Measurements from ENCODE around the gene ZC3H7B. TPM values are rescaled to one million over a fixed set of nuclear protein-coding genes. Genes with fewer than 3 reads are reported as not detected.

ZC3H7B gene
- total and polyA plus RNA-seq, 12 donors = 31.2 to 133 (median 77.6) TPM

DNA sequence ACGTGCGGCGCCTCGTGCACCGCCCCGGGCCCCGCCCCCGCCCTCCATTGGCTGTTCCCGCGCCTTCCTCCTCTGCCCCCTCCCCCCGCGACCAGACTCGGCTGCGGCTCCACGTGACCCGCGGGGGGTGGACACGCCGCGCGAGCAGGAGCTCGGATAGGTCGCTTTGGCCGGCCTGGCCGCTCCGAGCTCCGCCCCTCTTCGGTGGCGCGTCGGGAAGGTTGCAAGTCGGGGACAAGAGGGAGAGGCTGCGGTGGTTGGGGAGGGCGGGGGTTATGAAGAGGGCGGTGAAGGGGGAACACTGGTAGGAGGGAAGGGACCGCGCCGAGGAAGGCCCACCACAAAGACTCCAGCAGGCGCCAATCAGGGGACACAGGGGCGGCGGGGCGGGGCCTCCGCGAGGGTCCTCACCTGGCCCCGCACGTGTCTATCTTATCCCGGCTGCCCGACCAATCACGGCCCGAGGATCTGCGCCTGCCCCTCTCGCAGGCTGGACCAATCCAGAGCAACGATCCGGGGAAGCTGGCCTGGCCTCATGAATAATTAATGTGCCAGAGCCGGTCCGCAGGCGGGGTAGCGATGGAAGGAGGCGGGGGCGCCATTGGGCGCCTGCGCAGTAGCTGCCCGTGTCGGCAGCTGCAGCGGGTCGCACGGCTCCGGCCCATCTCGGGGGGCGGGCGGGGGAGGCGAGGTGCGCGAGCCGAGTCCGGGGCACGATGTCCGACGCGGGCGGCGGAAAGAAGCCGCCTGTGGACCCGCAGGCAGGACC, 80.2 kb downstream of the ZC3H7B start, which contains the start of gene TEF:
TEF (plus strand) TSS at position 614 of the 769 bp plus-strand sequence; CDS start at position 717, 103 bp downstream.
- peak within 1 kb of the TSS; percentile 69 to 99 (median 97) for H3K27ac ChIP-seq
- no peaks in the 10 kb centered on the region for H3K27me3 ChIP-seq
- WGBS, 4 donors = 0 to 1% (median 0%) methylated on average over 21 to 84 of the region's 84 CpGs
- H3K9me3 ChIP-seq (replicated peaks in 1 of 3) = no peaks in the 10 kb centered on the region
- peak; percentile 42 to 79 for TF ChIP-seq POLR2A (IDR thresholded peaks at IDR 0.05)
- TF ChIP-seq, protein P1, sequence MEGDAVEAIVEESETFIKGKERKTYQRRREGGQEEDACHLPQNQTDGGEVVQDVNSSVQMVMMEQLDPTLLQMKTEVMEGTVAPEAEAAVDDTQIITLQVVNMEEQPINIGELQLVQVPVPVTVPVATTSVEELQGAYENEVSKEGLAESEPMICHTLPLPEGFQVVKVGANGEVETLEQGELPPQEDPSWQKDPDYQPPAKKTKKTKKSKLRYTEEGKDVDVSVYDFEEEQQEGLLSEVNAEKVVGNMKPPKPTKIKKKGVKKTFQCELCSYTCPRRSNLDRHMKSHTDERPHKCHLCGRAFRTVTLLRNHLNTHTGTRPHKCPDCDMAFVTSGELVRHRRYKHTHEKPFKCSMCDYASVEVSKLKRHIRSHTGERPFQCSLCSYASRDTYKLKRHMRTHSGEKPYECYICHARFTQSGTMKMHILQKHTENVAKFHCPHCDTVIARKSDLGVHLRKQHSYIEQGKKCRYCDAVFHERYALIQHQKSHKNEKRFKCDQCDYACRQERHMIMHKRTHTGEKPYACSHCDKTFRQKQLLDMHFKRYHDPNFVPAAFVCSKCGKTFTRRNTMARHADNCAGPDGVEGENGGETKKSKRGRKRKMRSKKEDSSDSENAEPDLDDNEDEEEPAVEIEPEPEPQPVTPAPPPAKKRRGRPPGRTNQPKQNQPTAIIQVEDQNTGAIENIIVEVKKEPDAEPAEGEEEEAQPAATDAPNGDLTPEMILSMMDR (IDR thresholded peaks at IDR 0.05) = no peak
- intact Hi-C loops (cut with DNase I) = no loop called here
- H3K4me1 ChIP-seq (replicated peaks in 1 of 2) = peaks cover 17 to 31% of the 10 kb centered on the region in 2 donors
- H3K36me3 ChIP-seq (replicated peaks in 1 of 2) = no peaks in the 10 kb centered on the region
- peak within 1 kb of the TSS; percentile 18 to 74 (median 64) for H3K4me3 ChIP-seq
- peak; percentile 99 to 100 (median 100) for DNase-seq

DNA sequence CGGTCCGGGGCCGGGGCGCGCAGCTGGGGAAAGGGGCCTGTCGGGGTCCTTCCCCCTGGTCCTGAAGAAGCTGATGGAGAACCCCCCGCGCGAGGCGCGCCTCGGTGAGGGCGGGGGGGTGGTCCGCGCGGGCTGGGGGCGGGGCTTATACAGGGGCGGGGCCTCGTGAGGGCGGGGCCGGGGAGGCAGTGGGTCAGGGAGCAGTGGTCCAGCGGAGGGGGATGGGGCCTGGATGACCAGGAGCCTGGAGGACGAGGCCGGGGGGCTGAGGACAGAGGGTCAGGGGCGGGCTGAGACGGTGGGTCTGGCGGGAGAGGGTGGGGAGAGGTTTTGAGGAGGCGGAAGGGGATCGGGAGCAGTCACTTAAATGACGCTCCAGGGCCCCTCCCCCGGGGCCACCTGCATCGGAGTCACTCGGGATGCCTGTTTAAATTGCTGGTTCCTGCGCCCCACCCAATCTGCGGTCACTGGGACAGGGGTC, 80.8 kb downstream of the ZC3H7B start:
- peaks cover 17 to 31% of the 10 kb centered on the region in 2 donors for H3K4me1 ChIP-seq (replicated peaks in 1 of 2)
- H3K36me3 ChIP-seq (replicated peaks in 1 of 2) = peaks cover 0 to 3% of the 10 kb centered on the region in 2 donors
- peak overlapping the region; percentile 69 to 99 (median 97) for H3K27ac ChIP-seq
- H3K9me3 ChIP-seq (replicated peaks in 1 of 3) = no peaks in the 10 kb centered on the region
- TF ChIP-seq, protein P1 (IDR thresholded peaks at IDR 0.05) = no peak
- no peak for TF ChIP-seq POLR2A (IDR thresholded peaks at IDR 0.05)
- 0 to 4% (median 2%) methylated on average over 8 to 35 of the region's 35 CpGs for WGBS, 4 donors
- intact Hi-C loops (cut with DNase I) = no loop called here
- peak; percentile 68 to 82 (median 79) for DNase-seq
- H3K4me3 ChIP-seq = peak overlapping the region; percentile 18 to 74 (median 64)
- H3K27me3 ChIP-seq = no peaks in the 10 kb centered on the region

DNA sequence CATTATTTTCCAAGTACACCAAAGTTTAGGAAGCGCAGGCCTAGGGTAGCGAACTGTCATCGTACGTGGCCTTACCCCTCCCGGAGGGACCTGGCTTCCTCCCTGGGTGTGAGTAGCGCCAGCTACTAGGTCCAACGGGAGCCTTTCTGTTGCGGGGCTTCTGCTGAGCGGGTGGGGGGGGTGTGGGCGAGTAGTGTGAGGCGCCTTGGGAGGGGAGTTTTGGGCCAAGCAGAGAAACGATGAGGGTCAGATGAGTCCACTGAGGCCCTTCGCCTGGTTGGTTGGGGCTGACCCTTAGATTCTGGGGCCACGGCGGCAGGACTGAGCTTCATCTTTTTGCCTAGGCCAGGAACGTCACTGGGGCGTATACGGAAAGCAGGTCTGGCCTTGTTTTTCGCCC, 81.3 kb downstream of the ZC3H7B start:
- no peaks in the 10 kb centered on the region for H3K9me3 ChIP-seq (replicated peaks in 1 of 3)
- peaks cover 0 to 8% of the 10 kb centered on the region in 2 donors for H3K36me3 ChIP-seq (replicated peaks in 1 of 2)
- 13 to 15% (median 14%) methylated on average over 11 to 19 of the region's 19 CpGs for WGBS, 4 donors
- H3K27ac ChIP-seq = peak overlapping the region; percentile 69 to 99 (median 97)
- no peaks in the 10 kb centered on the region for H3K27me3 ChIP-seq
- DNase-seq = peak in 3 of 7 donors; percentile 48 to 70 (median 55)
- H3K4me3 ChIP-seq = peak overlapping the region; percentile 18 to 74 (median 64)
- peaks cover 17 to 31% of the 10 kb centered on the region in 2 donors for H3K4me1 ChIP-seq (replicated peaks in 1 of 2)
- intact Hi-C loops (cut with DNase I) = no loop called here
- no peak for TF ChIP-seq POLR2A (IDR thresholded peaks at IDR 0.05)
- TF ChIP-seq, protein P1 (IDR thresholded peaks at IDR 0.05) = no peak

DNA sequence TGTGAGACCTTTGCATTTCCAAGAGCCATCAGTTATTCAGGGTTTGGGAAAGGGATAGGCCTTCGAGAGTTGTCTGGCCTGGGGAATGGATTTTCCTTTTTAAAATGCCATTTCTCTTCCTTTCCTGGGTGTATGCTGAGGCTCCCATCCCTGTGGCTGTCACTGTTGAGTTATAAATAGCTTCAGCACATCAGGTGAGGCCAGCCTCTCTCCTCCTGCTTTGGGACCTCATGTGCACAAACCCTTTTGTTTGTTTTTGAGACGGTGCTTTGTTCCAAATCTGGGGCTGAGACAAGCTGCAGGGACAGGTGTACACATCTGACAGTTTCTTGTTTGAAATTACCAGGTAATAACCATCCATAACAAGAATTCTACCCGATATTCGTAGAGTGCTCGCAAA, 81.8 kb downstream of the ZC3H7B start:
- WGBS, 4 donors = 72 to 75% (median 73%) methylated on average over 5 of the region's 5 CpGs
- intact Hi-C loops (cut with DNase I) = no loop called here
- no peak for TF ChIP-seq POLR2A (IDR thresholded peaks at IDR 0.05)
- TF ChIP-seq, protein P1 (IDR thresholded peaks at IDR 0.05) = no peak
- H3K36me3 ChIP-seq (replicated peaks in 1 of 2) = peaks cover 0 to 12% of the 10 kb centered on the region in 2 donors
- H3K4me3 ChIP-seq = peak overlapping the region in 2 of 4 donors; percentile 70 to 74
- DNase-seq = no peak
- no peaks in the 10 kb centered on the region for H3K27me3 ChIP-seq
- peaks cover 17 to 31% of the 10 kb centered on the region in 2 donors for H3K4me1 ChIP-seq (replicated peaks in 1 of 2)
- peak overlapping the region; percentile 69 to 99 (median 97) for H3K27ac ChIP-seq
- H3K9me3 ChIP-seq (replicated peaks in 1 of 3) = no peaks in the 10 kb centered on the region
